ENCODE results near the gene SEMA4B.

Gene SEMA4B

GRCh38 chr15:90240856-90241255 lies 39.7 kb downstream of the SEMA4B start:
- no peak overlapping the region for H3K9ac ChIP-seq
- no peaks in the 10 kb centered on the region for H3K4me1 ChIP-seq (ENCODE audit: low read depth, poor library complexity, severe bottlenecking)
- no peaks in the 10 kb centered on the region for H4K20me1 ChIP-seq (ENCODE audit: insufficient read depth)
- H3K4me2 ChIP-seq, result no peak overlapping the region
- no peaks in the 10 kb centered on the region for H3K79me2 ChIP-seq (ENCODE audit: insufficient read depth, low read depth)
- no peaks in the 10 kb centered on the region for H3K27me3 ChIP-seq (ENCODE audit: insufficient read depth, low read depth)
- no peak overlapping the region for H3K4me3 ChIP-seq (IDR thresholded peaks at IDR 0.05; ENCODE audit: insufficient read depth, low read depth, low read length)
- TF ChIP-seq CTCF (conservative IDR thresholded peaks at IDR 0.05; ENCODE audit: low read depth, low read length), result no peak
- no peaks in the 10 kb centered on the region for H3K36me3 ChIP-seq (ENCODE audit: insufficient read depth)
- H2AFZ ChIP-seq (ENCODE audit: low read depth), result no peak overlapping the region
- H3K27ac ChIP-seq, result no peak overlapping the region

GRCh38 chr15:90241343-90242192 lies 40.4 kb downstream of the SEMA4B start:
- Histone ChIP-seq H3K9ac (no peak overlapping the region), H2AFZ (ENCODE audit: low read depth) (no peak overlapping the region), H3K27me3 (ENCODE audit: insufficient read depth, low read depth) (no peaks in the 10 kb centered on the region), H3K4me3 (IDR thresholded peaks at IDR 0.05; ENCODE audit: insufficient read depth, low read depth, low read length) (no peak overlapping the region), H3K79me2 (ENCODE audit: insufficient read depth, low read depth) (no peaks in the 10 kb centered on the region), H3K36me3 (ENCODE audit: insufficient read depth) (no peaks in the 10 kb centered on the region), H4K20me1 (ENCODE audit: insufficient read depth) (no peaks in the 10 kb centered on the region), H3K4me2 (no peak overlapping the region), H3K27ac (no peak overlapping the region), H3K4me1 (ENCODE audit: low read depth, poor library complexity, severe bottlenecking) (no peaks in the 10 kb centered on the region)
- no peak for TF ChIP-seq CTCF (conservative IDR thresholded peaks at IDR 0.05; ENCODE audit: low read depth, low read length)

- Histone ChIP-seq H3K79me2 (ENCODE audit: insufficient read depth, low read depth) (no peaks in the 10 kb centered on the region), H4K20me1 (ENCODE audit: insufficient read depth) (no peaks in the 10 kb centered on the region), H3K4me2 (no peak overlapping the region), H3K4me1 (ENCODE audit: low read depth, poor library complexity, severe bottlenecking) (no peaks in the 10 kb centered on the region), H3K4me3 (IDR thresholded peaks at IDR 0.05; ENCODE audit: insufficient read depth, low read depth, low read length) (no peak overlapping the region), H3K36me3 (ENCODE audit: insufficient read depth) (no peaks in the 10 kb centered on the region), H3K27ac (no peak overlapping the region), H2AFZ (ENCODE audit: low read depth) (no peak overlapping the region), H3K27me3 (ENCODE audit: insufficient read depth, low read depth) (no peaks in the 10 kb centered on the region), H3K9ac (no peak overlapping the region)
- no peak for TF ChIP-seq CTCF (conservative IDR thresholded peaks at IDR 0.05; ENCODE audit: low read depth, low read length)
These were observed 43.0 kb downstream of the SEMA4B start for GRCh38 chr15:90243943-90244639.

- no peaks in the 10 kb centered on the region for H3K36me3 ChIP-seq (ENCODE audit: insufficient read depth)
- no peak overlapping the region for H3K4me2 ChIP-seq
- no peaks in the 10 kb centered on the region for H3K4me1 ChIP-seq (ENCODE audit: low read depth, poor library complexity, severe bottlenecking)
- no peak overlapping the region for H2AFZ ChIP-seq (ENCODE audit: low read depth)
- no peak overlapping the region for H3K4me3 ChIP-seq (IDR thresholded peaks at IDR 0.05; ENCODE audit: insufficient read depth, low read depth, low read length)
- H4K20me1 ChIP-seq (ENCODE audit: insufficient read depth), result no peaks in the 10 kb centered on the region
- no peaks in the 10 kb centered on the region for H3K79me2 ChIP-seq (ENCODE audit: insufficient read depth, low read depth)
- H3K9ac ChIP-seq, result no peak overlapping the region
- H3K27ac ChIP-seq, result no peak overlapping the region
- no peak for TF ChIP-seq CTCF (conservative IDR thresholded peaks at IDR 0.05; ENCODE audit: low read depth, low read length)
- no peaks in the 10 kb centered on the region for H3K27me3 ChIP-seq (ENCODE audit: insufficient read depth, low read depth)
These were observed 47.7 kb downstream of the SEMA4B start for GRCh38 chr15:90248789-90249202.

Data from KMS-11 (cell line).